Measurements from ENCODE around the gene FGF8.

FGF8 gene

GRCh38 chr10:101759309-101760247 is 16.3 kb downstream of the FGF8 start:
- Histone ChIP-seq H3K9me3 (ENCODE audit: insufficient read depth, low read length) (no peaks in the 10 kb centered on the region), H3K9ac (ENCODE audit: low read length) (no peak overlapping the region), H3K27me3 (ENCODE audit: low read depth, low read length) (no peaks in the 10 kb centered on the region), H4K20me1 (ENCODE audit: insufficient read depth, low read length) (no peaks in the 10 kb centered on the region), H3K27ac (ENCODE audit: low read length) (no peak overlapping the region), H2AFZ (ENCODE audit: low read depth, low read length) (no peak overlapping the region), H3K79me2 (ENCODE audit: low read length) (no peaks in the 10 kb centered on the region), H3K4me1 (ENCODE audit: low read length) (peaks cover 4% of the 10 kb centered on the region; the same call in 1 of the 2 replicates), H3K4me3 (ENCODE audit: low read length) (no peak overlapping the region), H3K4me2 (ENCODE audit: low read length) (no peak overlapping the region), H3K36me3 (replicated peaks; ENCODE audit: low read depth, low read length) (no peaks in the 10 kb centered on the region)
- no peak for TF ChIP-seq CTCF (IDR thresholded peaks at IDR 0.05; ENCODE audit: low read depth, low read length)
- no peak for TF ChIP-seq EZH2phosphoT487 (IDR thresholded peaks at IDR 0.05; ENCODE audit: low read depth)

GRCh38 chr10:101758858-101759257 is 17.1 kb downstream of the FGF8 start:
- Histone ChIP-seq H3K27ac (ENCODE audit: low read length) (no peak overlapping the region), H3K4me3 (ENCODE audit: low read length) (no peak overlapping the region), H3K79me2 (ENCODE audit: low read length) (no peaks in the 10 kb centered on the region), H3K27me3 (ENCODE audit: low read depth, low read length) (no peaks in the 10 kb centered on the region), H3K9ac (ENCODE audit: low read length) (no peak overlapping the region), H3K9me3 (ENCODE audit: insufficient read depth, low read length) (no peaks in the 10 kb centered on the region), H2AFZ (ENCODE audit: low read depth, low read length) (no peak overlapping the region), H3K36me3 (replicated peaks; ENCODE audit: low read depth, low read length) (no peaks in the 10 kb centered on the region), H3K4me2 (ENCODE audit: low read length) (no peak overlapping the region), H4K20me1 (ENCODE audit: insufficient read depth, low read length) (no peaks in the 10 kb centered on the region), H3K4me1 (ENCODE audit: low read length) (peaks cover 4% of the 10 kb centered on the region; the same call in 1 of the 2 replicates)
- TF ChIP-seq EZH2phosphoT487 (IDR thresholded peaks at IDR 0.05; ENCODE audit: low read depth) (no peak), CTCF (IDR thresholded peaks at IDR 0.05; ENCODE audit: low read depth, low read length) (no peak)

GRCh38 chr10:101752241-101752640 is 23.7 kb downstream of the FGF8 start:
- no peak overlapping the region for H3K4me3 ChIP-seq (ENCODE audit: low read length)
- no peaks in the 10 kb centered on the region for H4K20me1 ChIP-seq (ENCODE audit: insufficient read depth, low read length)
- no peak overlapping the region for H3K4me2 ChIP-seq (ENCODE audit: low read length)
- TF ChIP-seq CTCF (IDR thresholded peaks at IDR 0.05; ENCODE audit: low read depth, low read length) (no peak), EZH2phosphoT487 (IDR thresholded peaks at IDR 0.05; ENCODE audit: low read depth) (no peak)
- no peaks in the 10 kb centered on the region for H3K27me3 ChIP-seq (ENCODE audit: low read depth, low read length)
- peaks cover 4% of the 10 kb centered on the region; the same call in 1 of the 2 replicates for H3K4me1 ChIP-seq (ENCODE audit: low read length)
- no peaks in the 10 kb centered on the region for H3K79me2 ChIP-seq (ENCODE audit: low read length)
- no peak overlapping the region for H2AFZ ChIP-seq (ENCODE audit: low read depth, low read length)
- H3K27ac ChIP-seq (ENCODE audit: low read length): no peak overlapping the region
- no peaks in the 10 kb centered on the region for H3K9me3 ChIP-seq (ENCODE audit: insufficient read depth, low read length)
- H3K36me3 ChIP-seq (replicated peaks; ENCODE audit: low read depth, low read length): no peaks in the 10 kb centered on the region
- H3K9ac ChIP-seq (ENCODE audit: low read length): no peak overlapping the region
